CD4-positive, alpha-beta T cell treated with Interleukin-4 for 4 hours (primary cell): Measurements from ENCODE around the gene ZNF205.
A peak's percentile ranks its signal among the peaks of the same experiment; 100 is the strongest.
"Not testable (repeated sequence)": the region's sequence is repeated elsewhere in the genome, so short reads cannot be mapped to it uniquely, and the experiment has no call there.

Experiments
- DNase-seq: peaks from one replicate; pipeline ENCODE4 v3.0.0-alpha.2; 2020

Gene ZNF205

DNA sequence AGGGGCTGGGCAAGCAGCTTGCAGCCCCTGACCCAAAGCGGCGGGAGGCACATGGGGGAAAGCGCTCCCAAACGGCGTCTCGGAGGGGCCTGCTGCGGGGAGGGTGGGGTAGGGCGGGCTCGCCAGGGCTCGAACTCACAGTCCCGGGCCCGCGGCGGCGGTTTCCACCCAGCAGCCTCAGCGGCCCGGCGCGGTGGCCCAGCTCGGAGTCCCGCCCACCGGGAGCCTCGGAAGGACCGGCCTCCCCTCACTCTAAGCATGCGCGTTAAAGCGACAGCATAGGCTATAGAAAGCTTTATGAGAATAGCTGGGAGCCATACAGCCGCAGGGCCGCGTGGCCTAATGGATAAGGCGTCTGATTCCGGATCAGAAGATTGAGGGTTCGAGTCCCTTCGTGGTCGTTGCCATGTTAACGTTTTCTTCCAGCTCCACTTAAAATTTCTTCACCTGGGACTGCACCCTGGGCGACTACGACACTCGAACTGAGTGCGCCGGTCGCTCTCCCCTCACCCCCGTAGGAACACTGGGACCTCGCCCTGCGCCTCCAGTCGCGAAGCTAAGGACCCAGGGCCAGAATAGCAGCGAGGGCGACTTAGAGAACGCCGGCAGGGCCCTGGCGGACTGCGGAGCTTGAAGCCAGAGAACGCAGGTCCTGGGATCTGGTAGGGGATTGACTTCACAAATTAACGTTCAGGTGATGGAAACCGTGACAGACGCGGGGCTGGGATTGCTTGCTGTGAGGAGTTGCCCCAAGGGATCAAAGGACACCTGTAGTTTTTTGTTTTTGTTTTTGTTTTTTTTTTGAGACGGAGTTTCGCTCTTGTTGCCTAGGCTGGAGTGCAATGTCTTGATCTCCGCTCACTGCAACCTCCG lies 38.2 kb downstream of the ZNF205 start:
- peak; percentile 97 for DNase-seq

DNA sequence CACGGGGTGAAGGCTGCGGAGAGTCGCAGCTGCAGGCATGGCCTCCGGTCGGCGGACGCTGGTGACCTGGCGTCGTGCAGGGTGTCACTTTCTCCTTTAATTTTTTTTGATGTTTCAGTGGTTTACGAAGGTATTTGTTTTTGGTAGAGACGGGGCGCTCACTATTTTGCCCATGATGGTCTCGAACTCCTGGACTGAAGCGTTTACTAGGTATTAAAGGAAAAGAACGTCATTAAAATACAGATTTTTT lies 39.6 kb downstream of the ZNF205 start:
- no peak for DNase-seq

DNA sequence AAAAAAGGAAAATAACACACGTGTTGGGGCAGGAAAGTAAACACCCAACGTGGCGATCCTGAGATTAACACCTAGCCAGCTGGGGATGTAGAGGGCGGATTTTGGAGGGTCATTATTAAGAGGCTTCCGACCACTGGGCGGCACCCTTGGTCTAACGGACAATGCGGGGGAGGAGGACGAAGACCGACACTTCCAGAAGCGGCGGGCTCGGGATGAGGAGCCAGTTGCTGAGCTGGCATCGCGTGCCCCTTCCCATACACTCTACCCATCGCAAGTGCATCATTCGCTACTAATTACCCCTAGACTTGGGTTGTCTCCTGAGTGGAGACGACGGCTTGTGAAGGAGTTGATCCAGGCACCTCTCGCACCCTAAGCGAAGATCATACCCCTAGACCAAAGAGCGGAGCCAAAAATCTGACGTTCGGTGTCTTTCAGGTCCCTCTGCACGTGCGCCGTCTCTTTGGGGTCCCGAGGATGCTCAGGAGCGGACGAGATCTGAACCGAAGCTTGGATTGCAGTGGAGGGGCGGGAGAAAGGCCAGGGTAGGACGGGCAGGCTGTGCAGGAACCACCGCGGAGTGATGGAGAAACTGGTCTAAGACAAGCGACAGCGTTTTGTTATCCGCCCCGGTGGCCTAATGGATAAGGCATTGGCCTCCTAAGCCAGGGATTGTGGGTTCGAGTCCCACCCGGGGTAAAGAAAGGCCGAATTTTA lies 40.0 kb downstream of the ZNF205 start:
- DNase-seq = peak; percentile 76

DNA sequence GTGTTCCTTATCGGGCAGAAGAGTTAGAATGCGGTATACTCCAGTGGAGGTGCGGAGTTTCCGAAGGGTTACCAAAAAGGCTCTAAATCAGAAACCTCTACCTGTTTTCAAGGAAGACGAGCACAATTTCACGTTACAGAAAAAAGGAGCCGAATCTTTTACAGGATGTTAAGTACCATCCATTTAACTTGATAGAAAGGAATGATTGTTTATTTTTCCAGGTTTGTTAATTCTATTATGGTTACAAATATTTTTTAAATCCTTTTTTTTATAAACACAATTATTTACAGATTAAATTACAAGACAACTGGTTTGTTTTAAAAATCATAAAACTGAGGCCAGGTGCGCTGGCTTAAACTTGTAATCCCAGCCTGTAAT lies 40.6 kb downstream of the ZNF205 start:
- no peak for DNase-seq

DNA sequence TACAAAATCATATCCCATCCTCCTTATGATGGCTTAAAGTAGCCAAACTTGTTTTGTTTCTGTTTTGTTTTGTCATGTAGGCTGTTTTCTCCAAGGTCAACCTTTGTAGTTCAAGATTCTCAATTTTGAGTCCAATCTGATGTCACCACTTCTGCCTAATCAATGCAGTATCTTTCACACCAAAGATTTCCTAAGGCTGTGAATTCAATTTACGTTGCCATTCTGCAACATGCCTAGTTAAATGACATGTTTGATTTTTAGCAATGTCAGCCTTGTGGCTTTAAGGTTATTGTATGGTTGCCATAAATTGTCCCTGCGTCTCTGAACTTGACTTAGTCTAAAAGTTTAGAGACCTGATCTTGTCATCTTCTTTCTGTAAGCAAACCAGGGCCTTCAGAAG lies 42.8 kb downstream of the ZNF205 start:
- no peak for DNase-seq

DNA sequence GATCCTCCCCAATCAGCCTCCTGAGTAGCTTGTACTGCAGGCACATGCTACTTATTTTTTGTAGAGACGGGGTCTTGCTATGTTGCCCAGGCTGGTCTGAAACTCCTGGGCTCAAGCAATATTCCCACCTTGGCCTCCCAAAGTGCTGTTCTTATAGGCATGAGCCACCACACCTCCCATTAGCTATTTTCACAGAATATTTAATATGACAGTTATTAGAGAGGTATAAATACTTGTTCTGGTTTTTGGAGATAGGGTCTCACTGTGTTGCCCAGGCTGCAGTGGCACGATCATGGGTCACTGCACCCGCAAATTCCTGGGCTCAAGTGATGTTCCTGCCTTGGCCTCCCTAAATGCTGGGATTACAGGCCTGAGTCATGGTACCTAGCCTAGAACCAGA lies 43.6 kb downstream of the ZNF205 start:
- DNase-seq = no peak

DNA sequence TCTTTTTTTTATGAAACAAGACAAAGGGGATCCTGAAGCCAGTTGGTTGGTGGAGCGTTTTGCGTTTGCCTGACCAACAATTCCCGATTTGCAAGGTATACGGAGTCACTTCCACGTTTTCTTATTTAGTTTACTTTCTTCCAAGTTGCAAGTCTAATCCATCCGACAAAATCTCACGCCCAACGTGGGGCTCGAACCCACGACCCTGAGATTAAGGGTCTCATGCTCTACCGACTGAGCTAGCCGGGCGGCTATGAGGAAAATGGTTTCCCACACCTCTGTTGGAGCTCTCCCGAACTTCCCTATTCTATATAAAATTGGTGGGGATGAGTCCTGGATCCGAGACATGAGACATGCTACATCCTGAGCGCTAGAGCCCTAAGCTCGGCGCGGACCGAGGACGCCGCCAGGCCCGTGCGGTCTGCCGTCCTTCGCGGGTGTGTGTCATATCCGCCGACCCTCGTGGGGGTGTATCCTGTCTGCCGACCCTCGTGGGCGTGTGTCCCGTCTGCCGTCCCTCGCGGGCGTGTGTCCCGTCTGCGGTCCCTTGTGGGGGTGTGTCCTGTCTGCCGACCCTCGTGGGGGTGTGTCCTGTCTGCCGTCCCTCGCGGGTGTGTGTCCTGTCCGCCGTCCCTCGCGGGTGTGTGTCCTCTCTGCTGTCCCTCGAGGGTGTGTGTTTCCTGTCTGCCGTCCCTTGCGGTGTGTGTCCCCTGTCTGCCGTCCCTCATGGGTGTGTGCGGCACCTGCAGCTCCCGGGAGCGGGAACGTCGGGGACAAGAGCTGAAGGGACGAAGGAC lies 45.0 kb downstream of the ZNF205 start:
- DNase-seq = peak; percentile 51

DNA sequence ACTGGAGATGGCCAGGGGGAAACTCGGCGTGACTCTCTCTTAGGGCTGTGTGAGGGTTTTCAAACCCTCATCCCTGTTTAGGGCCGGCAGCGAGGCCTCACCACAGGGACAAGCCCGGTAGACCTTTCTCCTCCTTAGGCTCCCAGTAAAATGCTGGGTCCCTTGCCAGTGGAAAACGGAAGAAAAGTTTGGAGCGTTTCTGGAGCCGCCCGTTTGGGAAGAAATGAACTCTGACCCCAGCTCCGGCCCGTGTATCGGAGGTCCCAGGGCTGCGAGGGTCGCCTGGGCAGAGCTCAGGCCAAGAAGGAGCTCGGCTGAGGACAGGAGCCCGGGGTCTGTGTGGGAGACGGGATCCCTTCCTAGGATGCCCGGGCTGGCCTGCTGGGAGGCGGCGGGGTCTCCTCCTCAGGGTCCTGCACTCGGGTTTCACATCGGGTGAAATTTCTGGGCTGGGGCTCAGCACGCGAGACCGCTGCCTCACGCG lies 45.7 kb downstream of the ZNF205 start:
- DNase-seq = no peak

DNA sequence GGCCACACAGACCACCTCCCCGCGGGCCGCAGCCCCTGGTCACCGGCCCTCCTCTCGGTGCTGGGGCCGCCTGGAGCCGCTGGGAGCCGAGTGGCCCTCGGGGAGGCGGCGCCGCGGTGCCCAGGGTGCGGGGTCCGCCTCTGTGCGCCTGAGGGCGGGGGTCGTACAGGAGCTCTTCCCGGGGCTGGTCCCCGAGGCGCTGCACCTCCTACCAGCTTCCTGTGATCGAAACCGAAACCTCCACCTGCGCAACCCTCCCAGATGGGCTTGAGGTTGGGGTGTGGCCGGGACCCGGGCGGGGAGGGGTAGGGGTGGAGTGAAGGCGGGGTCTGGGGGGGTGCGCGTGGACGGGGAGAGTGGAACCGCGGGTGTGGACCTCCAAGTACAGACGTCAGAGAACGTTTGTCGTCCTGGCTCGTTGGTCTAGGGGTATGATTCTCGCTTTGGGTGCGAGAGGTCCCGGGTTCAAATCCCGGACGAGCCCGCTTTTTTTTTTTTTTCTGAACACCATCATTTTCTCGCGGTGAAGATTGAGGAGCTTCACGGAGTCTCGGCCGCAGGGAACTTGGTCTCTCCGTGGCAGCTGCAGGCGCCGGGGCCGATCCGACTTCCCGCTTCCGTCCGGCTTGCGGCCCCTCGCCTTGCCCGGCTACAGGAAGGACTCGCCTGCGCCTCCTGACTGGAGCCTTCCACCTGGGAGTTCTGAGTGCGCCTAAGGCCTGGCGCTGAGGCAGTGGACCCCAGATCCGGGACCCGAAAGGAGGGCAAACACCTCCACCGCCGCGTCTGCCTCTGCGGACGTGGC lies 46.3 kb downstream of the ZNF205 start:
- peak; percentile 96 for DNase-seq

DNA sequence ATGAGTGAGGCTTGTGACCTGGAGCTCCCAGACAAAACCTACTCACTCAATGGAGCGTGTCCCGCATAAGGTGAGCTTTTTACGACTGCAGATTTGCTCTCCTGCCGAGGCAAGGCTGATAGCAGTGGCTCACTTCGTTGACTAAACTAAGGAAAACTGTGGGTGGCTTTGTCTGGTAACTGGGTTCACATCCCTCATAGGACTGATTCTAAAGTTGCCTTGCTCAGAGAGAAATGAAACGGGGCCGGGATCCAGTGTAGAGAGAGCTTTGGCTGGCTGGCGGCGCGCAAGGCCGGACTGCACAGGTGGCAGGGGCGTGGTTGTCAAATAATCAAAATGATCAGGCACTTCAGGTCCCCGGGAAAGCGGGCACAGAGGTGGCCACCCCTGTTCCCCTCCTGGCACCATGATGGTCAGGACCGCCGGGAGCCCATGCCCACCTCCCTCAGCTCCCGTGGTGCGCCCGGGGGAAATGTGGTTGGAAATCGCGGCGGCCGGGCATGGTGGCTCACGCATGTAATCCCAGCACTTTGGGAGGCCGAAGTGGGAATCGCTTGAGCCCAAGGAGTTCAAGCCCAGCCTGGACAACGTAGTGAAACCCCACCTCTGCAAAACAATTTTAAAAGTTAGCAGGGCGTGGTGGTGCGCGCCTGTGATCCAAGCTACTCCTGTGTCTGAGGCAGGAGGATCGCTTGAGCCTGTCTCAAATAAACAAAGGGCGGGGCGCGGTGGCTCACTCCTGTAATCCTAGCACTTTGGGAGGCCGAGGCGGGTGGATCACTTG lies 49.0 kb downstream of the ZNF205 start:
- DNase-seq = no peak

DNA sequence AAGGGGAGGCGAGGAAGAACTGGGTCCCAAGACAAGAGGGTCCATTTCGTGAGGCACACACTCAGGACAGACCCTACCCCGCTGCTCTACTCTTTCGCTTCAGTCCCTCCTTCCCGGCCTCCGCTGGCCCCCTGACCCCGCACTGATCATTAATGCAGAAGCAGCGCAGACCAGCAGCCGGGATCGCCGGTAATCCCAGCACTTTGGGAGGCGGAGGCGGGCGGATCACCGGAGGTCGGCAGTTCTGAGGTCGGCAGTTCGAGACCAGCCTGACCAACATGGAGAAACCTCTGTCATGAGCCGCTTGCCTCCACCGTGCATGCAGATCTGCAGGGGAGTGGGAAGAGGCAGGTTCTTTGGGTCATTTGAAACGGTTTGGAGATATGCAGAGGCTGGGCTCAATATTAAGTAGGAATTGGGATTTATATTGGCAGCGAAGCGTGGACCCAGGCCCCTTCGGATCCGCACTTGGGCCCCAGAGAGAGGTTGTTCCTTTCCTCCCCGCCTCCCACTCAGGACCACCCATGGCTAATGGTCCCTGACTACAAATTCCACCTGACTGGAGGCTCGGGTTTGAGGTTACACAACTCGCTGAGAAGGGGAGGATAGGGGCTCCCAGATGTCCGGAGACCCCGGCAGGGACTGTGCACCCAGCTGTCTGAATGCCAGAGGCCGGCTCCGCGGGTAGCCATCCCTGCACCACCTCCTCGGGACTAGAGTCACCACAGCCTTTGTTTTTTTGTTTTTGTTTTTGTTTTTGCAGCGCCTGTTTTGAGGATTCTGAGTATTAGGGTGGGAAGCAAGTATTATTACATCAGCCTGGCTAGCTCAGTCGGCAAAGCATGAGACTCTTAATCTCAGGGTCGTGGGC lies 52.0 kb downstream of the ZNF205 start:
- no peak for DNase-seq

DNA sequence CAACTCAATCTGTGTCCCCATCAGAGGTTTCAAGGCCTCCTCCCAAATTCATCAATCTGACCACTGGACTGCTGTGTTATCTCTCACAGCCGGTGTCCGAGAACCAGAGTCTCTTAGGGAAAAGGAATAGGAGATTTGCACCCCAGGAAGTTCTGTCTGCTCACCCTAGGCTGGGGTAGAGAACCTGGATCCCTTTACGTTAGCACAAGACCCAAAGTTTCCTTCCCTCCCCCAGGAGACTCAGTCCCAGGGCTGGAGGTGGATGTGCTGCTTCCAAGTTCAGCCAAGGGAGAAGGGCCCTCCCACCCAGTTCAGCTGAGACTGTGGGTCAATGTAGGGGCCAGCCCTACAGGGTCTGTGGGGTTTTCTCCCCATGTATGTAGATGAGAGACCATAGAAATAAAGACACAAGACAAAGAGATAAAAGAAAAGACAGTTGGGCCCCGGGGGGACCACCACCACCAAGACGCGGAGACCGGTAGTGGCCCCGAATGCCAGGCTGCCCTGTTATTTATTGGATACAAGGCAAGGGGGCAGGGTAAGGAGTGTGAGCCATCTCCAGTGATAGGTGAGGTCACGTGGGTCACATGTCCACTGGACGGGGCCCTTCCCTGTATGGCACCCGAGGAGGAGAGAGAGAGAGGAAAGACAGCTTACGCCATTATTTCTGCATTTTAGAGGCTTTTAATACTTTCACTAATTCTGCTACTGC lies 52.9 kb downstream of the ZNF205 start:
- no peak for DNase-seq

DNA sequence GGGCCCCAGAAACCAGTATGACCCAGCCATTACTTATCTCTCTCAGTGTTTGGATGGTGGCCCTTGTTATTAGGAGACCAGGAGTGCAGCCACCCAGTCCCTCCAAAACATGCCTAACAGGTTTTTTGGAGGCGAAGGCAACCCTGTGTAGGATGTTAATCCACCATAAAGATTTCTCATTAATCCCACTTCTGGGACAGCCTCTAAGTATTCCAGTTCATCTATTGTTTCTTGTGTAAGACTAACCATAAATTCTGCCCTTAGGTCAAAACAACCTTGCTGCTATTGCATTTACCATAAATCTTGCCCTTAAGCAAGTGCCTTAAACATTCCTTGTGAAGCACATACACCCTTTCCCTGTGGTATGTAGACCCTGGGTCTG lies 54.1 kb downstream of the ZNF205 start:
- DNase-seq = no peak

DNA sequence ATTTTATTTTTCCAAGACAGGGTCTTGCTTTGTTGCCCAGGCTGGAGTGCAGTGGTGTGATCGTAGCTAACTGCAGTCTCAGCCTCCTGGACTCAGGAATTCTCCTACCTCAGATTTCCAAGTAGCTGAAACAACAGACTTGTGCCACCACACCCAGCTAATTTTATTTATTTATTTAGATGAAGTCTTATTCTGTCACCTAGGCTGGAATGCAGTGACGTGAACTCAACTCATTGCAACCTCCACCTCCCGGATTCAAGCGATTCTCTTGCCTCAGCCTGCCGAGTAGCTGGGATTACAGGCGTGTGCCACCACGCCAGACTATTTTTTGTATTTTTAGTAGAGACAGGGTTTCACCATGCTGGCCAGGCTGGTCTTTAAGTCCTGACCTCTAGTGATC lies 56.3 kb downstream of the ZNF205 start:
- DNase-seq = not testable (repeated sequence)
